Effector CD4-positive, alpha-beta T cell (primary cell): ENCODE data around the gene CPZ.
"Not testable (repeated sequence)": the region's sequence is repeated elsewhere in the genome, so short reads cannot be mapped to it uniquely, and the experiment has no call there.

Experiments
- DNase-seq: peaks from one replicate; pipeline ENCODE4 v3.0.0-alpha.2; 2020

Gene CPZ

DNA sequence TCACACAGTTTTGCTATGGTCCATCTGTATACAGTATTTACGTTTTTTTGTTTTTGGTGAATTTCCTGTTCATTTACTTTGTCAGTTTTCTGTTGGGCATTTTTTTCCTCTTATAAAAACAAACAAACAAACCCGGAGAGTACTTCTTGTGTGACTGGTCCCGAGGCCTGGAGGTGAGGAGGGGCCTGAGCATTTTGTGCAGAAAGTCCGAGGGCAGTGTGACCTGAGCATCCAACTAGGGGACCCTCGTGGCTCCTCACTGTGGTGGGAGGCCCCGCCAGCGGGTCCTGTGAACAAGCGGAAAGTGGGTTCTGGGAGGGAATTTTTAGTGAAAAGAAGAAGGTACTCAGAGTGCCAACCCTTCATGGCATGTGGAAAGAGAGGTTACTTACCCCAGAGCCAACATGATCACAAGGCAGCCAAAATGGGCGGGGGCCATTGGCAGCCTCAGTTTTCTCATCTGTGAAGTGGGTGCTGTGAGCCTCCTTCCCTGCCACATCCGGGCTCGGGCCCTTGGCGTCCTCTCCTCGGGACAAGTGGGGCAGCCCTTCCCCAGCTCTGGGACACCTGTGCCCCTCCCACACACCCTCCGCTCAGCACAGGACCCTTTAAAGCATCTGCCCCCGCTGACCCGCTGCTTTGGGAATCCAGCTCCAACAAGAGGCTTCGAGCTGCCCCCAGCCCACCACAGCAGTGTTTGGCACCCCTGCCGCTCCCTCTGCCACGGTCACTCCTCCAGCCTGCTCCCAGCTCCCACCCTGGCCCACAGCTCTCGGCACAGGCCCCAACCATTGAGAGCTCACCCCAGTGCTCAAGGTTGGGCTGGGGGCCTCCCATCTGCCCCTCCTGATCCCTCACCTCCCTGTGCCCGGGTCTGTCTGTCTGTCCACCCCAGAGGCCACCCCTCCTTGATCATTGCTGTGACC, 35.2 kb upstream of the CPZ start:
- DNase-seq = no peak

DNA sequence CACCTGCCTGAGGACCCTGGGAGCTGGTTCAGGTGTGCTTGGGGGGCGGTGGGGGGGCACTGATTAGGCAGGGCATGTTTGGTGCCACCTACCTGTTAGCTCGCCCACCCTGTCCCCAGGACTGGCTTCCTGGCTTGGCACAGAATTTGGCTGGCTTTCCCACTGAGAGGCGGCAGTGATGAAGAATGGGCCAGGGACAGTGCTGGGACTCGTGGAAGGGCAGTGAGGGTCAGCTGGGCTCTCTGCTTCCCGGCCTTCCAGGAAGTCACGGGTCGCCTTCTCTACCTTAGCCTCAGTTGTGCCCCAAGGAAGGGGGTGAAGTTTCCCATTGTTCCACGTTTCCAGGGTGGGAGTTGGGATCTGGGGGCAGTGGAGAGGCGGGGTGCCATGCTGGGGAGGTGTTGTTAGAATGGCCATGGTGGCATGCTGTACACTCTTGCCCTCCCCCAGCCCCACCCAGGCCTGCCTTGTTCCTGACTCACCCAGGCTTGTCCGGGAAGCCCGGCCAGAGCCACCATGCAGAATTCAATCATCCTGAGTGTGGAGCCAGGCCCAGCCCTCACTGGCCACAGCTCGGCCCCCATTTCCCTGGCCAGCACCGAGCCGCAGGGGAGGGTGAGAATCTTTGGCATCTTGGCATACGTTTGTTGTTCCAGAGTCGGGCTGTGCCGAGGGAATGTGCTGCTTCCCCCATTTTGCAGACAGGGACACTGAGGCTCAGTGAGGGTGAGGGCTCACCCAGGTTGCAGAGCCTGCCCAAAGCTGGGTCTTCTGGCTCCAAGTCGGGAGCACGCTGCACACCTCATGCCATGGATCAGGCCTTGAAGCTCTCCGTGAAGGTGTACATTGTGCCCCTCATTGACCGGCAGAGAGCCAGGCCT, 34.2 kb upstream of the CPZ start:
- no peak for DNase-seq

DNA sequence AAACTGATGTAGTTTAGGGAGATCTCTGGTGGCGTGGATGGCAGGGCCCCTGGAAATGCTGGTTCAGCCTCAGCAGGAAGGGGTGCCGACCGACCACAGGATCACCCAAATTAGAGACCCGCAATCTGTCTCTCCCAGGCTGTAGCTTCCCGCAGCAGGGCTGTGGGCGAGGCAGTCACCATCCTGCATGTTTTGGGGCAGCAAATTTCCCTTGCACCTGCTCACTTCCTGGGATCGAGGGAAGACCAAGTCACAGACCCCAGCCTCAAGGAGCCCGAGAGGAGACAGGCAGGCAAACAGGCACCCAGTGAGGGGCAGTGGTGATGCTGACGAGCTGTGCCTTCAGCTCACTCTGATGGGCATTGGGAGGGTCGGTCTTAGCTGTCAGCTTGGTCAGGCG, 33.6 kb upstream of the CPZ start:
- no peak for DNase-seq

DNA sequence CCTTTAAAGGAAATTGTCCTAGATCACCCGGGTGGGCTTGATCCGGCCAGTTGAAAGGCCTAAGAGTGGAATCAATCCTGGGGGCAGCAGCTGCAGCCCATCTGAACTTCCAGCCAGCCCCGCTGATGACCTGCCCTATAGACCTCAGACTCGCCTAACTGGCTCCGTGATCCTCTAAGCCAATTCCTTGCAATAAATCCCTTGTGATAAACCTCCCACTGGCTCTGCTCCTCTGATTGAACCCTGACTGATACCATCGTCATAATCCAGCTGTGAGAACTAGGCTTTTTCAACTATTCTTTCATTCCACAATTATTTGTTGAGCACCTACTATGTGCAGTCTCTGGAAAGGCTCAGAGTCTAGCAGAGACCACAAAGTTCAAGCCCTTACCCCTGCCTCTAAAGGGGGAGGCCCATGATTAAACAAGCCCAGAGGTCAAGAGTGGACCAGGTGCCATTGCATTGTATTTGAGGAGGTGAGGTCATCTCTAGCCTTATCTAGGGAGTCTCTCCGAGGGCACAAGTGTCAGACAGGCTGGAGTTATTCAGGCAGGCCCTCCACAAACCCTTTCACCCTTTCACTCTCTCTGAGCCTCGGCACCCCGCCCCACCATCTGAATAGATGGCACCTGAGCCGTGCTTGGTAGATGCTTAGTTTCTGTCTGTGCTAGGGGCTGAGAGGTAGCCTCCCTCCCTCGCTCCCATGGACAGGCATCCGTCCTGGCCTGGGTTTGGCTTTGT, 32.9 kb upstream of the CPZ start:
- no peak for DNase-seq

DNA sequence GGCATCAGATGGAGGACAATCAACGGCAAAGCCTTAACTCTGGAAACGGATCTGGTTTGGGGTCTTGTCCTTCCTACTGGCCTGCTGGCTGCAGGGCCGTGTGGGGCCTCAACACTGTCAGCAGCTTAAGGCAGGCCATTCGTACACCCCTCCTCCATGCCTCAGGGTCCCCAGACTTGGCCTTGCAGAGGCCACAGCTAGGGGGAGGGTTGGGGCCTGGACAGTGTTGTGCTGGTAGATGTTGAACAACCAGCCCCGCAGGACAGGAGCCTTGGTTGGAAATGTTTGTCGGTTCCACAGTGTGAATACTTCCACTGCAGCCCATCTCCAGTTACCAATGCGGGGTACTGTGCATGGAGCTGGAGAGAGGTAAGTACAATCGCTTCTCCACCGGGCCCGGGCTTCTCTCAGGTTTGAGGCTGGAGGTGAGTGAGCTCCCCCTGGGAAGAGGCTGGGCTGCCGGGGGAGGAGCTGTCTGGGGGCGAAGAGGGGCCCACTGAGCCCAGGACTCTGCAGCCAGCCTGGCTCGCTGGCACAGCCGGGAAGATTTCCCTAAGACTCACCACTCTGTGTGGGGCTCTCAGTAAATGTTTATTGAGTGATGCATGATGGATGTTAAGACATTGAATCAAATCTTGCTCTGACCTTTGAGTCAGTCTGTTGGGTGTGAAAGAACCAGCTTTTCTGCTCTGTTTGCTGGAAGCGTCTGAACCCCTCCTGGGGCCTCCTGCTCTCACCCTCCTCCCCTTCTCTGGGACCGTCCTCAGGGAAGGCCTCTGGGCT, 32.1 kb upstream of the CPZ start:
- no peak for DNase-seq

DNA sequence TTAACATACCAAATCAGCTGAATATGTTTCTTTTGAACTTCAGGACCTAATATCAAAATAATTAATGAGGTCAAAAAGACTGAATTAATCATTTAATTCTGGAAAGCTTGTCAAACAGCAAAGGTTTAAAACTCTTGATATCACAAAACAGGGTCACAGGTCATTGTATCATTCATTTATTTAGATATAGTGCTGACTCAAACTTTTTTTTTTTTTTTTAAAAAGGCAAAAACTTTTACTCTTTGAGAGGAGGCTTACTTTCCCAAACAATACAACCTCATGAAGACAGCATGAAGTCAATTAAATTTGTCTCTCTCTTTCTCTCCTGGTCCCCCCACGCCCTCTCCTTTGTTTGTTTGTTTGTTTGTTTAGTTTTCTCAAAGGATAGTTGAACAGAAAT, 28.0 kb upstream of the CPZ start:
- DNase-seq = no peak

DNA sequence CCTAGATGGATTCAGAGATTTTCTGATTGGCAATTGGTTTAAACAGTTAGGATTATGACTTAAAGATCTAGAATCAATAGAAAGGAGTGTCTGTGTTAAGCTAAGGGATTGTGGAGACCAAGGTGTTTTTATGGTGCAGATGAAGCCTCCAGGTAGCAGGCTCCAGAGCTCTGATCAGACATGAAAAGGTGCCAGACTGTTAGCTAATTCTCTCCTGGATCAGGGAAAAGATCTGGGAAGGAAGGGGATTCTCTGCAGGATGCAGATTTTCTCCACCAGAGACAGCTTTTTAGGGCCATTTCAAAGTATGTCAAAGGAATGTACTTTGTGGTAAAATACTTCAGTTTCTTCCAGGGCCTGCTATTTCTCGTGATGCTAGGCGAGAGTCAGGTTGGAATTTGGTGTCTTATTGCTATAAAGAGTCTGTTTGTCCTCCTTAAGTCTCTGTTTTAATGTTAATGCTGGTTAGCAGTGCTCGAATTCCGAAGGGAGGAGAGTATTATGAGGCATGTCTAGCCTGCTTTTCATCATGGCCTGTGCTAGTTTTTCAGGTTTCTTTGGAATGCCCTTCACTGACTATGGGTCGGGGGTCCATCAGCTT, 24.4 kb upstream of the CPZ start:
- DNase-seq = no peak

DNA sequence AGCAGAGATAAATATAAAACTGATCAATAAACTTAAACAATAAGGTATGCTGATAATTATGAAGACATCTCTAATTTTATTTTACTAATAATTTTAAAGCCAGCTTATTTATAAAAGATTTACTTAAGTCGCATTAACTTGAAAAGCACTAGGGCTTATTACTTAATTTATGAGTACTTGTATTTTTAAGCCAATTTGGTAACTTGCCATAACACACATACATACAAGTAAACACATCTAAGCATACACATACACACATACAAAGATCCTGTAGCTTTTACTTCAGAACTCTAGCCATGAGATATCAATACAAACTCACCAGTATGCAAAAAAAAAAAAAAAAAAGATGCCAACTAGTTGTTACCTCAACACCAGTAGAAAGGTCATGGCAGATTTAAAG, 22.4 kb upstream of the CPZ start:
- no peak for DNase-seq

DNA sequence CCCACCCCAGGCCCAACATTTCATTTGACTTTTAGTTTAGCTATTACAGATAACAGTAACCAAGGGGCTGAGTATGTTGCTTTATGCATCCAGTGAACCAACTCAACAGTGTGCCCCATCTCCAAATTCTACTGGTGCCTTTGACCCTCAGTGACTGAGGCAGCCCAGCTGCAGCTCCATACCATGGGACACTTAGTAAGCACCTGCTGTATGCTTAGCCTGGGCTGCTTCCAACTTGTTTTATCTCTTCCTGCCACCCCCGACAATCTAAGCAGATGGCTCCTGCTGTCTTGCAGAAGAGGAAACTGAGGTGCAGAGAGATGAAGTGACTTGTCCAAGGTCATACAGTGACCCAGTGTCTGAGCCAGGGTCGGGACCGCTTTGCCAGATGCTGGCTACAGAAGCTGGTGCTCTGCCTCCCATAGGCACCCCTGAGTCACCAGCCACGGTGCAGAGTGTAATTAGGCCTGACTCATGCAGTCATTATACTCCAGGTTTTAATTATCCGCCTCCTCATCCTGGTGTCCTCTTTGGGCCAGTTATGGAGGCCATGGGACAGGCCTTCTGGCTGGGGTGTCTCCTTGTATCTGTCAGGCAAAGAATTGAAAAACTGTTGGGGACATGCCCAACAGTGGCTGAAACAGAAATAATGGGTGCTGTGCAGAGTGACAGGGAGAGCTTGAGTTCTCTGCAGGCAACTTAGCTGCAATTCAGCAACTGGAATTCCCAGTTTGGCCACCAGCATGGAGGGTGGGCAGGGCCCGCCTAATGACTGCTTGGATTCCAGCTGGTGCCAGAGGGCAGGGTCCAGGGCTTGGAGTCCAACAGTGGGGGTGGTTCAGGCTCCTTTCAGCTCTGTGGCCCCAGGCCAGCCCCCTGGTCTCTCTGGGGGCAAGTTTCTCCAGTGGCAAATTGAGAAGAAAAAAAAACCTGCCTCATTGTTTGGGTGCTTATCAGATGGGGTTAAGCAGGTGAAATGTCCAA, 20.6 kb upstream of the CPZ start:
- no peak for DNase-seq

DNA sequence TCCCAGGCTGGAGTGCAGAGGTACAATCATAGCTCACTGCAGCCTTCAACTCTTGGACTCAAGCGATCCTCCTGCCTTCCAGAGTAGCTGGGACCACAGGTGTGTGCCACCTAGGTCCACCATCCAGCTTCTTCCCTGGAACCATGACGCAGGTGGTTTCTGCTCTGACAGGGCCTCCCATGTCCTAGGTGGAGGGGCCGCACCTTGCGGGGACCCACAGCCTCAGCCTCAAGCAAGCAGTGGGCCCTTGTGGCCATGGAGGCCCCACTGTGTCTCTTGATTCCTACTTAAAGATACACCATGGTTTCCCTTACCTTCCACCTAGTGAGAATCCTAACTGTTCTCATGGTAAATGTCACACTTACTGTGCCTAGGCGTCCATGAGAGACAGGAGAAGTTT, 19.3 kb upstream of the CPZ start:
- DNase-seq = no peak

DNA sequence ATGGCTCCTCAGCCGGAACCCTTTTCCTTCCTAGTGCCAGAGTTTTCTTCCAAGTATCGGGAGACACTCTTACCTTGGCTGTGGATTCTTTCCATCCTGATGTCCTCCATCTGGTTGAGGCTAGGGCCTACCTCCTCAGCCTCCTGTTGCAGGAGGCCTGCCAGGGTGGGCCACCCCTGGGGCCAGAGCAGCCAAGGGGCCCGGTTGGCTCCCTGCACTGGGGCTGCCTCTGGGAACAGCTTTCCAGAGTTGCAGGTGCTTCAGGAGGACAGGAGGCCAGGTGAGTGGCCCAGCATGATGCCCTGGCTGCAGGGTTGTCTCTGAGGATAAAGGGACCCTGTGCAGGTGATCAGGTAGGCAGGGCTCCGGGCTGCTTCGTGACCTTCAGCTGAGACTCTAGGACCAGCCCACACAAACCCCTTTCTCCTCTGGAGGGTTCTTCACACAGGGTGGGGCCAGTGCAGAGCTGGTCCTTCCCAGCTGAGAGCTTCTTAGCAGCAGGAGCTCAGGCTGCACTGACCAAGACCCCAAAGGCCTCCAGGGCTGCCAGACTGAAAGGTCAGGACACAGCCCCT, 17.7 kb upstream of the CPZ start:
- DNase-seq = no peak

DNA sequence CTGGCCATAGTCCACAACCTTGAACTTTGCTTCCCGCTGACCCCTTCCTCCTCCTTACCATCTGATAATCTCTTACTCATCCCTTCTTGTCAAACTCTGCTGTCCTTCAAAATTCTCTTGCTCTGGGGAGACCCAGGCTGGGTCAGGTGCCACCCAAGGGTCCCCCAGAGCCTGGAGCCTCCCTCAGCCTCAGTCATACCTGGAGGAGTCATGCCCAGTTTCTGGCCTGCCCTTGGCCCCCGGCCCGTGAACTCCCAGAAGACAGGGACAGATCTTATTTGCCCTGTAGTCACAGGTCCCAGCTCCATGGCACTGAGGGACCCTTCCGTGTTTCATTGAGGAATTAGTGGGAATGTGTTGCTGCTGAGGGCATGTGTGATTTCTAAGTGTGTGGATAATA, 17.1 kb upstream of the CPZ start:
- no peak for DNase-seq

DNA sequence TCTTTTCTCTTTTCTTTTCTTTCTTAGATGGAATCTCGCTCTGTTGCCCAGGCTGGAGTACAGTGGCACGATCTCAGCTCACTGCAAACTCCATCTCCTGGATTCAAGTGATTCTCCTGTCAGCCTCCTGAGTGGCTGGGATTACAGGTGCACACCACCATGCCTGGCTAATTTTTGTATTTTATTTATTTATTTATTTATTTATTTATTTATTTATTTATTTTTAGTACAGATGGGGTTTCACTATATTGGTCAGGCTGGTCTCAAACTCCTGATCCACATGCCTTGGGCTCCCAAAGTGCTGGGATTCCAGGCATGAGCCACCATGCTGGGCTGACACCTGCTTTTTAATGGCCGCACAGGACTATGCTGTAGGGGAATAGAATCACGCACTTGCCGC, 16.0 kb upstream of the CPZ start:
- not testable (repeated sequence) for DNase-seq

DNA sequence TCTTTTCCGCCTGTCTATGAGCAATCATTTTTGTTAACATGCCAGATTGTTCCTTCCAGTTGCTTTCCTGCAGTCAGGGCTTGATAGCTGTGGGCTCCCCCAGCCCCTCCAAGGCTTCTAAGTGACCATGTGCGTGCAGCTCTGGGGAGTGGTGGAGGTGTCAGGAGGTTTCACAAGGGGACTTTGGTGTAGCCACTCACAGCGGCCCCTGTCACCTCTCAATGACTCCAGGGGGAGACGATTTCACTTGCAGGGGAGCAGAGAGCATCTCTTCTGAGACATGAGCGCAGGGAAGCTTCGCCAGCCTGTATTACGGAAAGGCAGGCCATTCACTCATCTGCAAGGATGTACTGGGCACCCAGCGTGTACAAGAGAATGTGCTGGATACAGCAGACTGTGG, 15.5 kb upstream of the CPZ start:
- DNase-seq = no peak

DNA sequence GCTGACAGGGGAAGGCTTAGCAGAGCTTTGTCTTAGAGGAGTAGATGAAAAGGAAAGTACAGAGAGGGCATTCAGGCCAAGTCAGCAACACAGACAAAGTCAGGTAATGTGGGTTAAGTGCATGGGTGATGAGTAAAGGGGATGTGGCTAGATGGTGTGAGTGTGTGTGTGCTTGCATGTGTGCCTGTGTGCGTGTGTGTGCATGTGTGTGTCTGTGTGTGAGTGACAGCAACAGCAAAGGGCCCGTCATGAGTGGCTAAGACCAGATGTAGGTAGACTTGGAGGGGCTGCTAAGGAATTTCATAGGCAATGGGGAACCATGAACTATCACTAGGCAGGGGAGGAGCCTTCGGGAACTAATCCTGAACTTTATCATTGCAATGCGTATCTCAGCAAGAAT, 14.6 kb upstream of the CPZ start:
- no peak for DNase-seq

DNA sequence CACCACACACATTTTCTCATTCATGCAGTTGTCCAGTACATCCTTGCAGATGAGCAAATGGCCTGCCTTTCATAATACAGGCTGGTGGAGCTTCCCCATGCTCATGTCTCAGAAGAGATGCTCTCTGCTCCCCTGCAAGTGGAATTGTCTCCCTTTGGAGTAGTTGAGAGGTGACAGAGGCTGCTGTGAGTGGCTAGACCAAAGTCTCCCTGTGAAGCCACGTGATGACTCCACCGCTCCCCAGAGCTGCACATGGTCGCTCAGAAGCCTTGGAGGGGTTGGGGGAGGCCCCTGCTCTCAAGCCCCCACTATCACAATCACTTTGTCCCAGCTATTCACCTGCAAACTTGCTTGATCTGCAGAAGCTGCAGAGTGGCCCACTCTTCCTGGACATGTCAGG, 13.8 kb upstream of the CPZ start:
- no peak for DNase-seq

DNA sequence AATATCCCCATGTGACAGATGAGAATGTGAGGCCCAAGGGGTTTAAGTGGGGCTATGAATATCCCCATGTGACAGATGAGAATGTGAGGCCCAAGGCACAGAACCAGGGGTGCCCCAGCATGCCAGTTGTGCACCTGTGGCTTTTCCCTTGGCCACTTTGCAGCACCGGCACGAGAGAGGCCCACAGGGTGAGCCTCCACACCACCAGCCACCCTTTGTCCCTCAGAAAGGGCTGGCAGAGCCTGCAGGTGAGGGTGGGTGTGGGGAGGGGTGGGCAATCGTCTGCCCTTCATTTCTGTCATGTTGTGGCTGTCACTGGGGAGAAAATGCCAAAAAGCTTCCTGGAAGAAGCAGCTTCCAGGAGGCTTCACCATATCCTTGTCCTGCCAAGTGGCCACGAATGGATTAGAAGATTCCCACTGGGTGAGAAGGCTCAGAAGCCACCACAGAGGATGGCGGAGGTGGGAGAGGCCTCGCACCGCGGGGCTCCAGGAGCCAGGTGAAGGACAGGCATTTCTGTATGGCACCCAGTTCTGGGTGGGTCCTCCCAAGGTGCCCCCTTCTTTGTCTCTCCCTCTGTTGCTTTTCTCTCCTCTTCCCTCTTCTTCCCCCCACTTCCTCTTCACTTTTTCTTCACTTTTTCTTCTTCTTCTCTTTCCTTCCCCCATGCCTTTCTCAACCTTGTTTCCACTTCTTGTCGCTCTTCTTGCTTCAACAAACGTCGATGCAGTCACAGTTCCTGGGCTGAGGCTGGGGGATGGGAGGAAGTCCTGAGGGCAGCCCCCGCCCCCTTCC, 12.8 kb upstream of the CPZ start:
- no peak for DNase-seq

DNA sequence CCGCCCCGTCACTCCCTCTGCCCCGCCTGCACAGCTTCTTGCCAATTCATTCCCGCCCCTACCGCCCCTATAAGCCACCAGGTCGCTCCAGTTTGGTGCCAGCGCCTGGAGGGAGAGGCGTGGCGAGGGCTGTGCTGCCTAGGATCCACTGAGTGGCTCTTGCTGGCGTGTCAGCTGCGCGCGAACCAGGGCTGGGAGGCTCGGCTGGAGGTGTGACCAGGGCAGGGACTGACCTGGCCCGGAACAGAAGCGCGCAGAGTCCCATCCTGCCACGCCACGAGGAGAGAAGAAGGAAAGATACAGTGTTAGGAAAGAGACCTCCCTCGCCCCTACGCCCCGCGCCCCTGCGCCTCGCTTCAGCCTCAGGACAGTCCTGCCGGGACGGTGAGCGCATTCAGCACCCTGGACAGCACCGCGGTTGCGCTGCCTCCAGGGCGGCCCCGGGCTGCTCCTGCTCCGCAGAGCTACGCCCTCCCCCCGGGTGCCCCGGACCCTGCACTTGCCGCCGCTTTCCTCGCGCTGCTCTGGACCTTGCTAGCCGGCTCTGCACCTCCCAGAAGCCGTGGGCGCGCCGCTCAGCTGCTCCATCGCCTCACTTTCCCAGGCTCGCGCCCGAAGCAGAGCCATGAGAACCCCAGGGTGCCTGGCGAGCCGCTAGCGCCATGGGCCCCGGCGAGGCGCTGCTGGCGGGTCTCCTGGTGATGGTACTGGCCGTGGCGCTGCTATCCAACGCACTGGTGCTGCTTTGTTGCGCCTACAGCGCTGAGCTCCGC, 12.1 kb upstream of the CPZ start, which contains the start of gene GPR78:
GPR78 (plus strand) TSS at position 72 of the 773 bp plus-strand sequence; CDS start at position 663, 591 bp downstream.
- DNase-seq = no peak
